GM12892 (cell line): ENCODE measurements around the gene PAK3.

Experiments used
- POLR2A ChIP-seq: IDR thresholded peaks from 2 replicates; pipeline ENCODE4 v1.6.1; 2011; ENCODE audit warnings: low read depth, low read length, control low read depth
- POLR2AphosphoS5 ChIP-seq: IDR thresholded peaks from 2 replicates; pipeline ENCODE4 v1.6.1; 2011; ENCODE audit warnings: low read depth, low read length, control low read depth
- TAF1 ChIP-seq: IDR thresholded peaks from 2 replicates; pipeline ENCODE4 v1.6.1; 2011; ENCODE audit warnings: low read depth, mild to moderate bottlenecking, control low read depth, low read length, borderline replicate concordance

- no peak for TF ChIP-seq POLR2AphosphoS5
- TF ChIP-seq POLR2A: no peak
- no peak for TF ChIP-seq TAF1
Measured at GRCh38 chrX:111270339-111270738, 174.3 kb downstream of the PAK3 start, which contains the start of gene CAPN6.
